Measurements from ENCODE around the gene HRH3.

HRH3 gene

GRCh38 chr20:62181808-62182207, 38.3 kb downstream of the HRH3 start (continued):
- no peak for TF ChIP-seq CTCF (tag by site-specific recombination; IDR thresholded peaks at IDR 0.05)
- no peak for TF ChIP-seq ZBTB17 (tag by site-specific recombination; IDR thresholded peaks at IDR 0.05)

DNA sequence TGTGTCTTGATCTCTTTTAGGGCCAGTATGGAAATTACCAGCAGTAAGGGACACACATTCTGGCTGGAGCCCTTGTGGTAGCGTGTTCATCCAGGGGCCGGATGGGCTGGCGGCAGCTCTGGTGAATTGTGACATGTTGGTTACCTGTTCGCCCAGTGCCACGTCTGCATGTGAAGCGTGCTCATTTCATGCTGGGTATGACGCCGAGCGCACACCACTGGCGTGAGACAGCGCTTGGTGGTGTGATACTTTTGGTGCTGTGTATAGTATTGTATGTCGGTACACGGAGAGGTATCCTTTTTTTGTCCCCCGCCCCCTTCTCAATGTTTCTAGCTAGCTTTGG, 40.9 kb downstream of the HRH3 start:
- no peak overlapping the region for H3K4me3 ChIP-seq (ENCODE audit: low read depth, low read length)
- H3K27ac ChIP-seq (ENCODE audit: extremely low read depth, low read depth, low read length) = no peak overlapping the region
- no peaks in the 10 kb centered on the region for H3K9me3 ChIP-seq (ENCODE audit: control insufficient read depth, insufficient read depth, low read depth, low read length)
- H3K36me3 ChIP-seq (ENCODE audit: control insufficient read depth in 2 of 2, insufficient read depth in 1 of 2, low read length in 2 of 2) = peaks cover 0 to 25% of the 10 kb centered on the region in 2 experiments; a peak in 2 of 3 replicates
- ChIA-PET CTCF (no interaction called here), POLR2A (no interaction called here)
- no peaks in the 10 kb centered on the region for H3K4me1 ChIP-seq (ENCODE audit: control insufficient read depth, insufficient read depth, low read length)
- TF ChIP-seq REPIN1 (tag by site-specific recombination; IDR thresholded peaks at IDR 0.05; ENCODE audit: low read depth) (no peak), ZNF280C (tag by site-specific recombination; IDR thresholded peaks at IDR 0.05) (no peak), FEZF1 (tag by site-specific recombination; IDR thresholded peaks at IDR 0.05) (no peak), ZNF366 (tag by site-specific recombination; conservative IDR thresholded peaks at IDR 0.05) (no peak), ZNF701 (tag by site-specific recombination; IDR thresholded peaks at IDR 0.05) (no peak), ZNF518A (tag by site-specific recombination; conservative IDR thresholded peaks at IDR 0.05; ENCODE audit: low read depth) (no peak), ZFP3 (tag by site-specific recombination; IDR thresholded peaks at IDR 0.05; ENCODE audit: low read depth) (no peak), ZNF600 (tag by site-specific recombination; IDR thresholded peaks at IDR 0.05) (no peak), GLIS2 (tag by site-specific recombination; IDR thresholded peaks at IDR 0.05) (no peak), BCL11B (tag by site-specific recombination; IDR thresholded peaks at IDR 0.05; ENCODE audit: low read depth) (no peak), ZNF114 (tag by site-specific recombination; IDR thresholded peaks at IDR 0.05) (no peak)

- Histone ChIP-seq H3K4me1 (ENCODE audit: control insufficient read depth, insufficient read depth, low read length) (no peaks in the 10 kb centered on the region), H3K27ac (ENCODE audit: extremely low read depth, low read depth, low read length) (no peak overlapping the region), H3K9me3 (ENCODE audit: control insufficient read depth, insufficient read depth, low read depth, low read length) (no peaks in the 10 kb centered on the region), H3K36me3 (ENCODE audit: control insufficient read depth in 2 of 2, insufficient read depth in 1 of 2, low read length in 2 of 2) (peaks cover 0 to 28% of the 10 kb centered on the region in 2 experiments; a peak in 2 of 3 replicates), H3K4me3 (ENCODE audit: low read depth, low read length) (no peak overlapping the region)
- ChIA-PET POLR2A (no interaction called here), CTCF (interaction anchor here (0.6 kb wide), 1 partner anchor 12 kb away, joined by 3 read pairs; no protein-coding TSS in a partner anchor)
- TF ChIP-seq ZNF324 (tag by site-specific recombination; IDR thresholded peaks at IDR 0.05) = no peak
- no peak for TF ChIP-seq ZNF621 (tag by site-specific recombination; IDR thresholded peaks at IDR 0.05)
- peak; percentile 85 for TF ChIP-seq ZNF121 (tag by site-specific recombination; IDR thresholded peaks at IDR 0.05)
- no peak for TF ChIP-seq ZNF157 (tag by site-specific recombination; IDR thresholded peaks at IDR 0.05)
Observed at GRCh38 chr20:62178316-62179161, 41.5 kb downstream of the HRH3 start.

Measured in HEK293 (cell line).